ENCODE data around the gene KCNJ3. TPM values are rescaled to one million over a fixed set of nuclear protein-coding genes. Genes with fewer than 3 reads are reported as not detected.

KCNJ3 gene
- total RNA-seq, 1 experiment from 2014 or later = 0.31 TPM

DNA sequence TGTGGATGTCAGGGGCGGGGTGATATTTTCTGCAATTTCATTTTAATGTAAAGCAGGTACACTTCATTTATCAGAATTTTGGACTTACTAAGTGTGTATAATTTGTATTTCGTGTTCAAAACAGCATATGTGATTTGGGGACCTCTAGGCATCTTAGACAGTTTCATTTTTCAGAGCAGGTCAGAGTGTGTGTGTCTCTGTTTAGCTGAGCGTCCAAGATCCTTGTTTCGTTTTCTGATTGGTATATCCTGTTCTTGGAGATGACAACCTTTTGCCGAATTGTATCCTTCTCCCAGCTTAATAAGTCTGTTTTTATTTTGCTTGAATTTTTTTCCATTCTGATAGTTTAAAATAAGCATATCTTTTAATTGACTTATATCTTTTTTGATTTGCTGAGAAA, 128.3 kb downstream of the KCNJ3 start:
- Mint-ChIP-seq H3K27ac (no peak overlapping the region), H3K9me3 (no peaks in the 10 kb centered on the region), H3K27me3 (ENCODE audit: low read depth) (no peaks in the 10 kb centered on the region), H3K4me1 (peaks cover 3% of the 10 kb centered on the region; the same call in 1 of the 2 replicates), H3K4me3 (no peak overlapping the region), H3K36me3 (no peaks in the 10 kb centered on the region)
- TF ChIP-seq, protein P1, sequence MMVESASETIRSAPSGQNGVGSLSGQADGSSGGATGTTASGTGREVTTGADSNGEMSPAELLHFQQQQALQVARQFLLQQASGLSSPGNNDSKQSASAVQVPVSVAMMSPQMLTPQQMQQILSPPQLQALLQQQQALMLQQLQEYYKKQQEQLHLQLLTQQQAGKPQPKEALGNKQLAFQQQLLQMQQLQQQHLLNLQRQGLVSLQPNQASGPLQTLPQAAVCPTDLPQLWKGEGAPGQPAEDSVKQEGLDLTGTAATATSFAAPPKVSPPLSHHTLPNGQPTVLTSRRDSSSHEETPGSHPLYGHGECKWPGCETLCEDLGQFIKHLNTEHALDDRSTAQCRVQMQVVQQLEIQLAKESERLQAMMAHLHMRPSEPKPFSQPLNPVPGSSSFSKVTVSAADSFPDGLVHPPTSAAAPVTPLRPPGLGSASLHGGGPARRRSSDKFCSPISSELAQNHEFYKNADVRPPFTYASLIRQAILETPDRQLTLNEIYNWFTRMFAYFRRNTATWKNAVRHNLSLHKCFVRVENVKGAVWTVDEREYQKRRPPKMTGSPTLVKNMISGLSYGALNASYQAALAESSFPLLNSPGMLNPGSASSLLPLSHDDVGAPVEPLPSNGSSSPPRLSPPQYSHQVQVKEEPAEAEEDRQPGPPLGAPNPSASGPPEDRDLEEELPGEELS (CRISPR knock-in tag; IDR thresholded peaks at IDR 0.05) = no peak
- TF ChIP-seq SMAD4 (CRISPR knock-in tag; IDR thresholded peaks at IDR 0.05) (no peak), ZNF219 (CRISPR knock-in tag; IDR thresholded peaks at IDR 0.05; ENCODE audit: borderline replicate concordance) (no peak), ZNF263 (CRISPR knock-in tag; IDR thresholded peaks at IDR 0.05; ENCODE audit: low read depth) (no peak), NR2C2 (CRISPR knock-in tag; IDR thresholded peaks at IDR 0.05) (no peak)
- TF ChIP-seq, protein P2, sequence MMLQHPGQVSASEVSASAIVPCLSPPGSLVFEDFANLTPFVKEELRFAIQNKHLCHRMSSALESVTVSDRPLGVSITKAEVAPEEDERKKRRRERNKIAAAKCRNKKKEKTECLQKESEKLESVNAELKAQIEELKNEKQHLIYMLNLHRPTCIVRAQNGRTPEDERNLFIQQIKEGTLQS (CRISPR knock-in tag; conservative IDR thresholded peaks at IDR 0.05) = no peak
- POLR2A ChIA-PET = no interaction called here
- no peak for DNase-seq (ENCODE audit: low spot score)
- CTCF ChIA-PET = no interaction called here
- no peak for ATAC-seq

DNA sequence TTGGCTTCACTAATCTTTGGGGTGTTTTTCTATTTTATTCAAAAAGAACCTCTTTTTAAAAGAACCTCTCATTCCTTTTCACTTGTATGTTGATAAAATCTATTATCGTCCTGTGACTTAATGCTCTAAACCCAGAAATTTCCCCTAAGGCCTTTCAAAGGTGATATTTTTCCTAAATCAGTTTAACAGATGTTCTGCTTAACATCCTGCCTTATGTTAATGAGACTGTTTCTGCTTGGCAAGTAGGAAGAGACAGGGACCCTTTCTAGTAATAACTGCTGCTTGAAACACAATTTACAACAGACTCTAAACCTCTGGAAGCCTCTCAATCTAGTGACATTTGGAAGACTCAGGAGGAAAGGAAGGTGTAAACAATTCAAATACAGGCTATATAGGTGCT, 128.8 kb downstream of the KCNJ3 start:
- CTCF ChIA-PET = no interaction called here
- ATAC-seq (no peak), DNase-seq (ENCODE audit: low spot score) (no peak)
- Mint-ChIP-seq H3K4me3 (no peak overlapping the region), H3K4me1 (peaks cover 3% of the 10 kb centered on the region; the same call in 1 of the 2 replicates), H3K27me3 (ENCODE audit: low read depth) (no peaks in the 10 kb centered on the region), H3K27ac (no peak overlapping the region), H3K9me3 (no peaks in the 10 kb centered on the region), H3K36me3 (no peaks in the 10 kb centered on the region)
- POLR2A ChIA-PET = no interaction called here
- TF ChIP-seq, protein P3, sequence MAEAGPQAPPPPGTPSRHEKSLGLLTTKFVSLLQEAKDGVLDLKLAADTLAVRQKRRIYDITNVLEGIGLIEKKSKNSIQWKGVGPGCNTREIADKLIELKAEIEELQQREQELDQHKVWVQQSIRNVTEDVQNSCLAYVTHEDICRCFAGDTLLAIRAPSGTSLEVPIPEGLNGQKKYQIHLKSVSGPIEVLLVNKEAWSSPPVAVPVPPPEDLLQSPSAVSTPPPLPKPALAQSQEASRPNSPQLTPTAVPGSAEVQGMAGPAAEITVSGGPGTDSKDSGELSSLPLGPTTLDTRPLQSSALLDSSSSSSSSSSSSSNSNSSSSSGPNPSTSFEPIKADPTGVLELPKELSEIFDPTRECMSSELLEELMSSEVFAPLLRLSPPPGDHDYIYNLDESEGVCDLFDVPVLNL (CRISPR knock-in tag; IDR thresholded peaks at IDR 0.05; ENCODE audit: borderline replicate concordance, low read depth) = no peak
- no peak for TF ChIP-seq RELA (CRISPR knock-in tag; IDR thresholded peaks at IDR 0.05; ENCODE audit: borderline replicate concordance)
- TF ChIP-seq, protein P4, sequence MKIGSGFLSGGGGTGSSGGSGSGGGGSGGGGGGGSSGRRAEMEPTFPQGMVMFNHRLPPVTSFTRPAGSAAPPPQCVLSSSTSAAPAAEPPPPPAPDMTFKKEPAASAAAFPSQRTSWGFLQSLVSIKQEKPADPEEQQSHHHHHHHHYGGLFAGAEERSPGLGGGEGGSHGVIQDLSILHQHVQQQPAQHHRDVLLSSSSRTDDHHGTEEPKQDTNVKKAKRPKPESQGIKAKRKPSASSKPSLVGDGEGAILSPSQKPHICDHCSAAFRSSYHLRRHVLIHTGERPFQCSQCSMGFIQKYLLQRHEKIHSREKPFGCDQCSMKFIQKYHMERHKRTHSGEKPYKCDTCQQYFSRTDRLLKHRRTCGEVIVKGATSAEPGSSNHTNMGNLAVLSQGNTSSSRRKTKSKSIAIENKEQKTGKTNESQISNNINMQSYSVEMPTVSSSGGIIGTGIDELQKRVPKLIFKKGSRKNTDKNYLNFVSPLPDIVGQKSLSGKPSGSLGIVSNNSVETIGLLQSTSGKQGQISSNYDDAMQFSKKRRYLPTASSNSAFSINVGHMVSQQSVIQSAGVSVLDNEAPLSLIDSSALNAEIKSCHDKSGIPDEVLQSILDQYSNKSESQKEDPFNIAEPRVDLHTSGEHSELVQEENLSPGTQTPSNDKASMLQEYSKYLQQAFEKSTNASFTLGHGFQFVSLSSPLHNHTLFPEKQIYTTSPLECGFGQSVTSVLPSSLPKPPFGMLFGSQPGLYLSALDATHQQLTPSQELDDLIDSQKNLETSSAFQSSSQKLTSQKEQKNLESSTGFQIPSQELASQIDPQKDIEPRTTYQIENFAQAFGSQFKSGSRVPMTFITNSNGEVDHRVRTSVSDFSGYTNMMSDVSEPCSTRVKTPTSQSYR (CRISPR knock-in tag; IDR thresholded peaks at IDR 0.05) = no peak
- TF ChIP-seq, protein P5, sequence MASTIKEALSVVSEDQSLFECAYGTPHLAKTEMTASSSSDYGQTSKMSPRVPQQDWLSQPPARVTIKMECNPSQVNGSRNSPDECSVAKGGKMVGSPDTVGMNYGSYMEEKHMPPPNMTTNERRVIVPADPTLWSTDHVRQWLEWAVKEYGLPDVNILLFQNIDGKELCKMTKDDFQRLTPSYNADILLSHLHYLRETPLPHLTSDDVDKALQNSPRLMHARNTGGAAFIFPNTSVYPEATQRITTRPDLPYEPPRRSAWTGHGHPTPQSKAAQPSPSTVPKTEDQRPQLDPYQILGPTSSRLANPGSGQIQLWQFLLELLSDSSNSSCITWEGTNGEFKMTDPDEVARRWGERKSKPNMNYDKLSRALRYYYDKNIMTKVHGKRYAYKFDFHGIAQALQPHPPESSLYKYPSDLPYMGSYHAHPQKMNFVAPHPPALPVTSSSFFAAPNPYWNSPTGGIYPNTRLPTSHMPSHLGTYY (CRISPR knock-in tag; IDR thresholded peaks at IDR 0.05) = no peak
- no peak for TF ChIP-seq CBFB (CRISPR knock-in tag; IDR thresholded peaks at IDR 0.05; ENCODE audit: low read depth)
- TF ChIP-seq RORB (CRISPR knock-in tag; IDR thresholded peaks at IDR 0.05) = no peak
- no peak for TF ChIP-seq GTF2I (CRISPR knock-in tag; conservative IDR thresholded peaks at IDR 0.05)
- TF ChIP-seq NR2C2 (CRISPR knock-in tag; IDR thresholded peaks at IDR 0.05) = no peak
- no peak for TF ChIP-seq KAT7 (CRISPR knock-in tag; IDR thresholded peaks at IDR 0.05; ENCODE audit: borderline replicate concordance)
- no peak for TF ChIP-seq GRHL2 (CRISPR knock-in tag; IDR thresholded peaks at IDR 0.05; ENCODE audit: insufficient replicate concordance, severe bottlenecking)
- no peak for TF ChIP-seq STAT6 (CRISPR knock-in tag; conservative IDR thresholded peaks at IDR 0.05; ENCODE audit: low read depth)
- TF ChIP-seq, protein P6, sequence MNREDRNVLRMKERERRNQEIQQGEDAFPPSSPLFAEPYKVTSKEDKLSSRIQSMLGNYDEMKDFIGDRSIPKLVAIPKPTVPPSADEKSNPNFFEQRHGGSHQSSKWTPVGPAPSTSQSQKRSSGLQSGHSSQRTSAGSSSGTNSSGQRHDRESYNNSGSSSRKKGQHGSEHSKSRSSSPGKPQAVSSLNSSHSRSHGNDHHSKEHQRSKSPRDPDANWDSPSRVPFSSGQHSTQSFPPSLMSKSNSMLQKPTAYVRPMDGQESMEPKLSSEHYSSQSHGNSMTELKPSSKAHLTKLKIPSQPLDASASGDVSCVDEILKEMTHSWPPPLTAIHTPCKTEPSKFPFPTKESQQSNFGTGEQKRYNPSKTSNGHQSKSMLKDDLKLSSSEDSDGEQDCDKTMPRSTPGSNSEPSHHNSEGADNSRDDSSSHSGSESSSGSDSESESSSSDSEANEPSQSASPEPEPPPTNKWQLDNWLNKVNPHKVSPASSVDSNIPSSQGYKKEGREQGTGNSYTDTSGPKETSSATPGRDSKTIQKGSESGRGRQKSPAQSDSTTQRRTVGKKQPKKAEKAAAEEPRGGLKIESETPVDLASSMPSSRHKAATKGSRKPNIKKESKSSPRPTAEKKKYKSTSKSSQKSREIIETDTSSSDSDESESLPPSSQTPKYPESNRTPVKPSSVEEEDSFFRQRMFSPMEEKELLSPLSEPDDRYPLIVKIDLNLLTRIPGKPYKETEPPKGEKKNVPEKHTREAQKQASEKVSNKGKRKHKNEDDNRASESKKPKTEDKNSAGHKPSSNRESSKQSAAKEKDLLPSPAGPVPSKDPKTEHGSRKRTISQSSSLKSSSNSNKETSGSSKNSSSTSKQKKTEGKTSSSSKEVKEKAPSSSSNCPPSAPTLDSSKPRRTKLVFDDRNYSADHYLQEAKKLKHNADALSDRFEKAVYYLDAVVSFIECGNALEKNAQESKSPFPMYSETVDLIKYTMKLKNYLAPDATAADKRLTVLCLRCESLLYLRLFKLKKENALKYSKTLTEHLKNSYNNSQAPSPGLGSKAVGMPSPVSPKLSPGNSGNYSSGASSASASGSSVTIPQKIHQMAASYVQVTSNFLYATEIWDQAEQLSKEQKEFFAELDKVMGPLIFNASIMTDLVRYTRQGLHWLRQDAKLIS (CRISPR knock-in tag; IDR thresholded peaks at IDR 0.05; ENCODE audit: borderline replicate concordance) = no peak
- no peak for TF ChIP-seq SMAD3 (CRISPR knock-in tag; IDR thresholded peaks at IDR 0.05; ENCODE audit: borderline replicate concordance)
- no peak for TF ChIP-seq ZNF219 (CRISPR knock-in tag; IDR thresholded peaks at IDR 0.05; ENCODE audit: borderline replicate concordance)
- TF ChIP-seq NR1H2 (CRISPR knock-in tag; IDR thresholded peaks at IDR 0.05) = no peak
- no peak for TF ChIP-seq ESRRA (CRISPR knock-in tag; IDR thresholded peaks at IDR 0.05; ENCODE audit: borderline replicate concordance)
- no peak for TF ChIP-seq ZNF396 (CRISPR knock-in tag; IDR thresholded peaks at IDR 0.05; ENCODE audit: borderline replicate concordance)

Measured in WTC11 (cell line).